Astrocyte of the spinal cord (primary cell): Measurements from ENCODE around the gene CARD9.
"Not testable (repeated sequence)": the region's sequence is repeated elsewhere in the genome, so short reads cannot be mapped to it uniquely, and the experiment has no call there.

Experiments
- DNase-seq: peaks from one replicate; pipeline ENCODE4 v3.0.0; 2011; ENCODE audit warnings: low read depth, low spot score
- H3K4me3 ChIP-seq: 2 replicates; pipeline ENCODE4 v1.5.1; 2011; ENCODE audit warnings: low read depth, mild to moderate bottlenecking, low read length, moderate library complexity
- in situ Hi-C: cut with HindIII; loops from 2 replicates; pipeline ENCODE4 v1.10.0; 2017; ENCODE audit warnings: low sequenced_read_pairs
- TF ChIP-seq, protein P1 (sequence below): IDR thresholded peaks from 2 replicates; pipeline ENCODE4 v1.5.1; 2012; ENCODE audit warnings: low read depth, mild to moderate bottlenecking, low read length, inconsistent platforms

The CARD9 gene

GRCh38 chr9:136322756-136323330 lies 50.6 kb downstream of the CARD9 start:
- TF ChIP-seq, protein P1, sequence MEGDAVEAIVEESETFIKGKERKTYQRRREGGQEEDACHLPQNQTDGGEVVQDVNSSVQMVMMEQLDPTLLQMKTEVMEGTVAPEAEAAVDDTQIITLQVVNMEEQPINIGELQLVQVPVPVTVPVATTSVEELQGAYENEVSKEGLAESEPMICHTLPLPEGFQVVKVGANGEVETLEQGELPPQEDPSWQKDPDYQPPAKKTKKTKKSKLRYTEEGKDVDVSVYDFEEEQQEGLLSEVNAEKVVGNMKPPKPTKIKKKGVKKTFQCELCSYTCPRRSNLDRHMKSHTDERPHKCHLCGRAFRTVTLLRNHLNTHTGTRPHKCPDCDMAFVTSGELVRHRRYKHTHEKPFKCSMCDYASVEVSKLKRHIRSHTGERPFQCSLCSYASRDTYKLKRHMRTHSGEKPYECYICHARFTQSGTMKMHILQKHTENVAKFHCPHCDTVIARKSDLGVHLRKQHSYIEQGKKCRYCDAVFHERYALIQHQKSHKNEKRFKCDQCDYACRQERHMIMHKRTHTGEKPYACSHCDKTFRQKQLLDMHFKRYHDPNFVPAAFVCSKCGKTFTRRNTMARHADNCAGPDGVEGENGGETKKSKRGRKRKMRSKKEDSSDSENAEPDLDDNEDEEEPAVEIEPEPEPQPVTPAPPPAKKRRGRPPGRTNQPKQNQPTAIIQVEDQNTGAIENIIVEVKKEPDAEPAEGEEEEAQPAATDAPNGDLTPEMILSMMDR: no peak
- in situ Hi-C loops: no loop called here
- H3K4me3 ChIP-seq: no peak overlapping the region
- no peak for DNase-seq

DNA sequence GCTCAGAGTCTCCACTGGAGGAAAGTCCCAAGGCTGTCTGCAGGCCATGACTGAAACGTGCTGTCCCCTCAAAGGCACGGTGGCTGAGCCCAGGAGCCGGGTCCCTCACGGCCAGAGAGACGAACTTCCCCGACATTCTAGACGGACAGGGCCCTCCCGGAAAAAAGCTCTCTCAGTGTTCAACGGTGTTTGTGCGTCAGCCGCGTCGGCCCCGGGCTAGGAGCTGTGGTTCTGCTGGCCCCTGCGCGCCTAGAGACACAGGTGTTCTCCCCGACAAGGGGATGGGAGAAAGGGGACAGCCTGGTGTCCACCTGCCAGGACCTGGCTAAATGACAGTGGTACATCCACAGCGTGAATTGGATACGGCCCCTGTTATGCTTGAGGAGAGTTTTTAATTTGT lies 51.9 kb downstream of the CARD9 start:
- in situ Hi-C loops: no loop called here
- TF ChIP-seq, protein P1: no peak
- DNase-seq: no peak
- H3K4me3 ChIP-seq: no peak overlapping the region

DNA sequence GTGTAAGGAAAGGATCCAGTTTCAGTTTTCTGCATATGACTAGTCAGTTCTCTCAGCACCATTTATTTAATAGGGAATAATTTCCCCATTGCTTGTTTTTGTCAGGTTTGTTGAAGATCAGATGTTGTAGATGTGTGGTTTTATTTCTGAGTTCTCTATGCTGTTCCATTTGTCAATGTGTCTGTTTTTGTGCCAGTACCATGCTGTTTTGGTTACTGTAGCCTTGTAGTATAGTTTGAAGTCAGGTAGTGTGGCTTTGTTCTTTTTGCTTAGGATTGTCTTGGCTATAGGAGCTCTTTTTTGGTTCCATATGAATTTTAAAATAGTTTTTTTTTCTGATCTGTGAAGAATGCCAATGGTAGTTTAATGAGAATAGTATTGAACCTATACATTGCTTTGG lies 52.5 kb downstream of the CARD9 start:
- in situ Hi-C loops, DNase-seq, H3K4me3 ChIP-seq: not testable (repeated sequence)

DNA sequence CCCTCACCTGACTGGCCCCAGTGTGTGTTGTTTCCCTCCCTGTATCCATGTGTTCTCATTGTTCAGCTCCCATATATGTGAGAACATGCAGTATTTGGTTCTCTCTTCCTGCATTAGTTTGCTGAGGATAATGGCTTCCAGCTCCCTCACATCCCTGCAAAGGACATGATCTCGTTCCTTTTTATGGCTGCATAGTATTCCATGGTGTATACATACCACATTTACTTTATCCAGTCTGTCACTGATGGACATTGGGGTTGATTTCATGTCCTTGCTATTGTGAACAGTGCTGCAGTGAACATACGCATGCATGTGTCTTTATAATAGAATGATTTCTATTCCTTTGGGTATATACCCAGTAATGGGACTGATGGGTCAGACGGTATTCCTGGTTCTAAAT lies 53.5 kb downstream of the CARD9 start:
- H3K4me3 ChIP-seq, DNase-seq, in situ Hi-C loops: not testable (repeated sequence)

- DNase-seq, in situ Hi-C loops: not testable (repeated sequence)
Observed at GRCh38 chr9:136319244-136319643, 54.2 kb downstream of the CARD9 start.

DNA sequence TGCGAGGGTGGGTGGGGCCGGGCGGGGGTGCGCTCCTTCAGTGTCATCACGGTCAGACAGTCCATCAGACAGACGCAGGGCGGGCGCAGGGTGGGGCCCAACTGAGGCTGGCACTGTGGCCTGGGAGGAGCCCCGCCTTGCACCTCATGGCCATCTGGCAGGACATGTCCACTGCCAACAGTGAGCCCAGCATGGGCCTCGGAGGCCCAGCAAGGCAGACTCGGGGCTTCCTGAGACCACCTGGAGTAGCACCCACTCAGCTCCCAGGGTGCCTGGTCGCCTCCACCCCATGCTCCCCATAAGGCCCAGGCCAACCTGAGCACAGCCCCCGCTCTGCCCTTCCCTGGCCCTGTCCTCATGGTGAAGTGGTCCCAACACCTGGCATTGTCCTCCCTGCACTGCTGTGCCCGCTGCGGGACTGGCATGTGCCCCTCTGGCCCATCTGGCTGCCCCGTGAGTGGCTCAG lies 54.7 kb downstream of the CARD9 start:
- DNase-seq: no peak
- TF ChIP-seq, protein P1: no peak
- no peak overlapping the region for H3K4me3 ChIP-seq
- in situ Hi-C loops: no loop called here

More at GRCh38 chr9:136319244-136319643, 54.2 kb downstream of the CARD9 start:
- not testable (repeated sequence) for H3K4me3 ChIP-seq

DNA sequence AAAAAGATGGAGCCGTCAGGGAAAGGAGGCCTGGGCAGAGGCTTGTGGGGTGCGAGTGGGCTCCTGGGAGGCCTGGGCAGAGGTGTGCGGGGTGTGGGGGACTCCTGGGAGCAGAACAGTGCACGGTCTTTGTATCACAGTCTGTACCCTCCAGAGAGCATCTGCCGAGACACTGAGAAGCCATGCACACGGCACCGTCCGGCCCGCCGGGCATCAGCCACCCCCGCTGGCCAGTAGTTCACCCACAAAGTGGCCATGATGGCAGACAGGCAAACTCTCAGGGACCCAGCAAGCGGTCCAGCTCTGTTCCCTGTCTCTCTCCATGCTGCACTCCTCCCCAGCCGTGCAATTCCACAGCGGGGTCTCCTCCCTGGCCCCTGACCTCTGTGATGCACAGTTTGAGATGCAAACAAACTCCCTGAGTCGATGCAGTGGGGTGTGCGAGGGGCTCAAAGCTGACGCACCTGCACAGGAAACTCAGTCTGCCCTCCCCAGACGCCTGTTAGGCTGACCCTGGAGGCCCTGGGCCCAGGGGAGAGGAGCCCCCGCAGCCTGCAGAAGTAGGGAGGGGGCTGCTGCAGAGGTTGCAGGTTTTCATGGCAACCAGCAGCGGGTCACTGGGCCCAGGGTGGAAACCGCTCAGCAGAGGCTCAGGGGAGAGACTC lies 55.2 kb downstream of the CARD9 start:
- in situ Hi-C loops: no loop called here
- DNase-seq: no peak
- TF ChIP-seq, protein P1: no peak
- H3K4me3 ChIP-seq: no peak overlapping the region

- no peak for DNase-seq
- in situ Hi-C loops: no loop called here
- TF ChIP-seq, protein P1: no peak
- no peak overlapping the region for H3K4me3 ChIP-seq
Observed at GRCh38 chr9:136317695-136318094, 55.8 kb downstream of the CARD9 start.
